Natural killer cell treated with Interleukin-12 subunit alpha and Interleukin-12 subunit beta and Interleukin-15 and Interleukin-18, amount 100 ng/mL, for 72 hours (primary cell): Measurements from ENCODE around the gene ME3. TPM values are rescaled to one million over a fixed set of nuclear protein-coding genes. Genes with fewer than 3 reads are reported as not detected.
"Not testable (repeated sequence)": the region's sequence is repeated elsewhere in the genome, so short reads cannot be mapped to it uniquely, and the experiment has no call there.

Experiments
- ATAC-seq, 2 donors: fragments of 150-1000 bp; cut with Tn5 transposase in 1 of 2; sonication (Bioruptor Pico), chemical (Tn5 transposase) in 1 of 2; 2 replicates each; pipeline ENCODE4 v1.10.0; 2021
- DNase-seq: peaks from one replicate; pipeline ENCODE4 v3.0.0; 2022; ENCODE audit warnings: low spot score
- H3K27ac Mint-ChIP-seq, 2 donors: 1 replicate in 1 of 2; 2 replicates in 1 of 2; pipeline ENCODE4 v1.8.0; 2022; ENCODE audit warnings: mixed read lengths in 2 of 2, mild to moderate bottlenecking in 1 of 2, moderate library complexity in 1 of 2
- H3K27me3 Mint-ChIP-seq, 2 donors: 1 replicate in 1 of 2; 2 replicates in 1 of 2; pipeline ENCODE4 v1.8.0; 2022; ENCODE audit warnings: mixed read lengths in 2 of 2
- H3K36me3 Mint-ChIP-seq: one replicate; pipeline ENCODE4 v1.8.0; 2022; ENCODE audit warnings: mixed read lengths
- H3K4me1 Mint-ChIP-seq, 2 donors: 1 replicate in 1 of 2; 2 replicates in 1 of 2; pipeline ENCODE4 v1.8.0; 2022; ENCODE audit warnings: low read depth in 2 of 2, mixed read lengths in 2 of 2, mild to moderate bottlenecking in 1 of 2
- H3K4me3 Mint-ChIP-seq: one replicate; pipeline ENCODE4 v1.8.0; 2022; ENCODE audit warnings: mixed read lengths
- H3K9me3 Mint-ChIP-seq: 2 replicates; pipeline ENCODE4 v1.8.0; 2022; ENCODE audit warnings: mixed read lengths
- total RNA-seq, 2 donors: library from RNA; stranded (reverse); gene quantifications; one replicate each; pipeline ENCODE4 v1.2.3, GENCODE V29; 2022

Gene ME3
- total RNA-seq, 2 donors from 2014 or later: 2.5 to 4.8 TPM

GRCh38 chr11:86668929-86669328 lies 3.5 kb downstream of the ME3 start:
- Mint-ChIP-seq H3K9me3 (no peaks in the 10 kb centered on the region), H3K4me1 (peaks cover 11 to 14% of the 10 kb centered on the region in 2 donors), H3K27ac (no peak overlapping the region), H3K36me3 (no peaks in the 10 kb centered on the region), H3K4me3 (no peak overlapping the region), H3K27me3 (peaks cover 19 to 27% of the 10 kb centered on the region in 2 donors)
- DNase-seq: no peak
- ATAC-seq: no peak

- ATAC-seq (no peak), DNase-seq (no peak)
- Mint-ChIP-seq H3K36me3 (no peaks in the 10 kb centered on the region), H3K4me1 (peaks cover 1 to 7% of the 10 kb centered on the region in 2 donors), H3K27me3 (peaks cover 17 to 27% of the 10 kb centered on the region in 2 donors), H3K9me3 (no peaks in the 10 kb centered on the region), H3K4me3 (no peak overlapping the region), H3K27ac (no peak overlapping the region)
These were observed 6.2 kb downstream of the ME3 start for GRCh38 chr11:86666193-86666592.

GRCh38 chr11:86664930-86665329 lies 7.5 kb downstream of the ME3 start:
- Mint-ChIP-seq H3K36me3 (no peaks in the 10 kb centered on the region), H3K4me1 (peaks cover 0 to 5% of the 10 kb centered on the region in 2 donors), H3K27ac (no peak overlapping the region), H3K4me3 (no peak overlapping the region), H3K9me3 (no peaks in the 10 kb centered on the region), H3K27me3 (peaks cover 13 to 24% of the 10 kb centered on the region in 2 donors)
- ATAC-seq (no peak), DNase-seq (no peak)

- Mint-ChIP-seq H3K4me1 (no peaks in the 10 kb centered on the region), H3K36me3 (no peaks in the 10 kb centered on the region), H3K4me3 (no peak overlapping the region), H3K27me3 (peaks cover 7 to 12% of the 10 kb centered on the region in 2 donors), H3K9me3 (no peaks in the 10 kb centered on the region), H3K27ac (no peak overlapping the region)
- DNase-seq (no peak), ATAC-seq (no peak)
These were observed 8.7 kb downstream of the ME3 start for GRCh38 chr11:86663761-86664160.

- no peaks in the 10 kb centered on the region for H3K36me3 Mint-ChIP-seq
- no peak overlapping the region for H3K4me3 Mint-ChIP-seq
- H3K4me1 Mint-ChIP-seq: no peaks in the 10 kb centered on the region
- no peak overlapping the region for H3K27ac Mint-ChIP-seq
- H3K27me3 Mint-ChIP-seq: peaks cover 7 to 10% of the 10 kb centered on the region in 2 donors
- ATAC-seq (no peak), DNase-seq (no peak)
- H3K9me3 Mint-ChIP-seq: no peaks in the 10 kb centered on the region
These were observed 9.1 kb downstream of the ME3 start for GRCh38 chr11:86663291-86663690.

- Mint-ChIP-seq H3K27me3 (peaks cover 7 to 10% of the 10 kb centered on the region in 2 donors), H3K27ac (no peak overlapping the region), H3K9me3 (no peaks in the 10 kb centered on the region), H3K36me3 (no peaks in the 10 kb centered on the region), H3K4me3 (no peak overlapping the region), H3K4me1 (no peaks in the 10 kb centered on the region)
- ATAC-seq: no peak
- DNase-seq: no peak
These were observed 11.7 kb downstream of the ME3 start for GRCh38 chr11:86660736-86661135.

GRCh38 chr11:86660088-86660487 lies 12.3 kb downstream of the ME3 start:
- Mint-ChIP-seq H3K4me1 (no peaks in the 10 kb centered on the region), H3K9me3 (no peaks in the 10 kb centered on the region), H3K36me3 (no peaks in the 10 kb centered on the region), H3K27me3 (peaks cover 4% of the 10 kb centered on the region in 2 donors), H3K27ac (no peak overlapping the region), H3K4me3 (no peak overlapping the region)
- ATAC-seq: no peak
- DNase-seq: no peak

- Mint-ChIP-seq H3K36me3 (no peaks in the 10 kb centered on the region), H3K4me1 (no peaks in the 10 kb centered on the region), H3K27me3 (no peaks in the 10 kb centered on the region)
These were observed 13.9 kb downstream of the ME3 start for GRCh38 chr11:86658534-86658933.

GRCh38 chr11:86645212-86645611 lies 27.2 kb downstream of the ME3 start:
- H3K9me3 Mint-ChIP-seq, DNase-seq, H3K4me1 Mint-ChIP-seq, ATAC-seq, H3K27ac Mint-ChIP-seq, H3K4me3 Mint-ChIP-seq: not testable (repeated sequence)
- H3K27me3 Mint-ChIP-seq: peaks cover 19 to 30% of the 10 kb centered on the region in 2 donors
- peaks cover 14% of the 10 kb centered on the region for H3K36me3 Mint-ChIP-seq

More at GRCh38 chr11:86658534-86658933, 13.9 kb downstream of the ME3 start:
- Mint-ChIP-seq H3K4me3 (no peak overlapping the region), H3K27ac (no peak overlapping the region), H3K9me3 (no peaks in the 10 kb centered on the region)
- DNase-seq (no peak), ATAC-seq (no peak)

GRCh38 chr11:86644291-86644690 lies 28.1 kb downstream of the ME3 start:
- Mint-ChIP-seq H3K27ac (no peak overlapping the region), H3K4me3 (no peak overlapping the region), H3K36me3 (peaks cover 14% of the 10 kb centered on the region), H3K27me3 (peaks cover 26 to 34% of the 10 kb centered on the region in 2 donors), H3K9me3 (peaks cover 5% of the 10 kb centered on the region), H3K4me1 (no peaks in the 10 kb centered on the region)
- DNase-seq (no peak), ATAC-seq (no peak)

- H3K4me3 Mint-ChIP-seq: no peak overlapping the region
- peaks cover 17 to 19% of the 10 kb centered on the region in 2 donors for H3K4me1 Mint-ChIP-seq
- ATAC-seq: no peak
- peaks cover 24 to 30% of the 10 kb centered on the region in 2 donors for H3K27me3 Mint-ChIP-seq
- DNase-seq: no peak
- H3K27ac Mint-ChIP-seq: no peak overlapping the region
- no peaks in the 10 kb centered on the region for H3K9me3 Mint-ChIP-seq
- peaks cover 5% of the 10 kb centered on the region for H3K36me3 Mint-ChIP-seq
These were observed 30.7 kb downstream of the ME3 start for GRCh38 chr11:86641537-86642261.

- ATAC-seq: no peak
- no peak for DNase-seq
- Mint-ChIP-seq H3K4me1 (peaks cover 18 to 19% of the 10 kb centered on the region in 2 donors), H3K4me3 (no peak overlapping the region), H3K36me3 (no peaks in the 10 kb centered on the region), H3K27me3 (peaks cover 16 to 19% of the 10 kb centered on the region in 2 donors), H3K27ac (no peak overlapping the region), H3K9me3 (no peaks in the 10 kb centered on the region)
These were observed 33.3 kb downstream of the ME3 start for GRCh38 chr11:86639137-86639536.

- H3K27ac Mint-ChIP-seq: no peak overlapping the region
- H3K4me3 Mint-ChIP-seq: no peak overlapping the region
- ATAC-seq (no peak), DNase-seq (no peak)
- H3K27me3 Mint-ChIP-seq: peaks cover 17 to 18% of the 10 kb centered on the region in 2 donors
- no peaks in the 10 kb centered on the region for H3K9me3 Mint-ChIP-seq
- peaks cover 18 to 19% of the 10 kb centered on the region in 2 donors for H3K4me1 Mint-ChIP-seq
- no peaks in the 10 kb centered on the region for H3K36me3 Mint-ChIP-seq
These were observed 33.7 kb downstream of the ME3 start for GRCh38 chr11:86638673-86639072.

- Mint-ChIP-seq H3K36me3 (peaks cover 4% of the 10 kb centered on the region), H3K27ac (no peak overlapping the region), H3K9me3 (no peaks in the 10 kb centered on the region), H3K27me3 (peaks cover 13 to 25% of the 10 kb centered on the region in 2 donors), H3K4me1 (peaks cover 24 to 25% of the 10 kb centered on the region in 2 donors), H3K4me3 (no peak overlapping the region)
- DNase-seq (no peak), ATAC-seq (peak; percentile 74 to 89)
These were observed 34.4 kb downstream of the ME3 start for GRCh38 chr11:86637988-86638387.
